HG03060 (cell line): Measurements from ENCODE around the gene GRK1.

Experiments
- ATAC-seq: cut with Tn5 transposase; IDR thresholded peaks from one replicate; pipeline ENCODE4 v1.9.1; 2021; ENCODE audit warnings: low read depth, moderate number of reproducible peaks; ENCODE audit not compliant: unreplicated experiment

The GRK1 gene

GRCh38 chr13:113631341-113632095 lies 35.5 kb upstream of the GRK1 start:
- no peak for ATAC-seq

- ATAC-seq: no peak
These were observed 34.1 kb upstream of the GRK1 start for GRCh38 chr13:113632706-113633484.

- no peak for ATAC-seq
These were observed 33.5 kb upstream of the GRK1 start for GRCh38 chr13:113633485-113633873.

GRCh38 chr13:113634279-113635047 lies 32.6 kb upstream of the GRK1 start:
- ATAC-seq: no peak

- no peak for ATAC-seq
These were observed 32.0 kb upstream of the GRK1 start for GRCh38 chr13:113635048-113635420.

GRCh38 chr13:113635709-113636108 lies 31.3 kb upstream of the GRK1 start:
- ATAC-seq: no peak

- no peak for ATAC-seq
These were observed 30.6 kb upstream of the GRK1 start for GRCh38 chr13:113636266-113636963.

GRCh38 chr13:113637262-113638160 lies 29.5 kb upstream of the GRK1 start:
- no peak for ATAC-seq

- no peak for ATAC-seq
These were observed 28.8 kb upstream of the GRK1 start for GRCh38 chr13:113638173-113638746.

- no peak for ATAC-seq
These were observed 28.2 kb upstream of the GRK1 start for GRCh38 chr13:113638806-113639205.

GRCh38 chr13:113639616-113640262 lies 27.3 kb upstream of the GRK1 start:
- no peak for ATAC-seq

- ATAC-seq: no peak
These were observed 25.6 kb upstream of the GRK1 start for GRCh38 chr13:113641426-113641825.

- no peak for ATAC-seq
These were observed 24.5 kb upstream of the GRK1 start for GRCh38 chr13:113642563-113642962.

- no peak for ATAC-seq
These were observed 23.4 kb upstream of the GRK1 start for GRCh38 chr13:113643593-113643992.

GRCh38 chr13:113644800-113645199 lies 22.2 kb upstream of the GRK1 start:
- ATAC-seq: no peak

GRCh38 chr13:113645329-113645728 lies 21.7 kb upstream of the GRK1 start:
- no peak for ATAC-seq

GRCh38 chr13:113646376-113646775 lies 20.6 kb upstream of the GRK1 start:
- ATAC-seq: no peak

GRCh38 chr13:113646921-113647340 lies 20.1 kb upstream of the GRK1 start:
- no peak for ATAC-seq
